Stimulated activated CD4-positive, alpha-beta T cell treated with anti-CD3 and anti-CD28 coated beads, TNF-alpha, amount 100 ng/mL, for 4 hours (primary cell): ENCODE data around the gene AIRE.
"Not testable (repeated sequence)": the region's sequence is repeated elsewhere in the genome, so short reads cannot be mapped to it uniquely, and the experiment has no call there.

ENCODE experiments used
- DNase-seq, 3 experiments: peaks; one replicate each; pipeline ENCODE4 v3.0.0-alpha.2; 2020; ENCODE audit warnings: low read depth in 3 of 3

AIRE gene

GRCh38 chr21:44337941-44338895 is 52.5 kb downstream of the AIRE start:
- DNase-seq: no peak

- peak; percentile 88 to 93 (median 90) for DNase-seq
These were observed 53.6 kb downstream of the AIRE start, which contains the start of gene CFAP410 for GRCh38 chr21:44338971-44339910. Gene CFAP410 (minus strand): TSS chr21:44339390. CDS start chr21:44339194, 196 bp downstream.

DNA sequence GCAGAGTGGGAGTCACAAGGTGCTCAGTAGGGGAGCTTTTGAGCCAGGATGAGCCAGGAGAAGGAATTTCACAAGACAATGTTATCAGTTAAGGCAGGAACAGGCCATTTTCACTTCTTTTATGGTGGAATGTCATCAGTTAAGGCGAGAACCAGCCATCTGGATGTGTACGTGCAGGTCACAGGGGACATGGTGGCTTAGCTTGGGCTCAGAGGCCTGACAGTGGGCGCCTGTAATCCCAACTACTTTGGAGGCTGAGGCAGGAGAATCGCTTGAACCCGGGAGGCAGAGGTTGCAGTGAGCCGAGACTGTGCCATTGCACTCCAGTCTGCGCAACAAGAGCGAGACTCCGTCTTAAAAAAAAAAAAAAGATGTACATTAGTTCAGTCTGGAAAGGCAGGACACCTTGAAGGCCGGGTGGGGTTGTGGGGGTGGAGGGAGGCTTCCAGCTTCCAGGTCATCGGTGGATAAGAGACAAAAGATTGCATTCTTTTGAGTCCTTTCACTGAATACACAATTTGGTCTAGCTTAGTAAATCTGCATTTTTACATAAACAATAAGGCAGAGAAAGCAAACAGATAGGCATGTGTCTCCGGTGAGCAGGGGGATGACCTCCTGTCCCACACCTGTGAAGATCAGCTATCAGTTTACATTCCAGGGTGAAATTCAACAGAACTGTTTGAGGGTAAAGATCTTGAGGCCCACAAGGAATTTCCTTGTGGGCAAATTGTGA is 56.2 kb downstream of the AIRE start:
- DNase-seq: not testable (repeated sequence)

DNA sequence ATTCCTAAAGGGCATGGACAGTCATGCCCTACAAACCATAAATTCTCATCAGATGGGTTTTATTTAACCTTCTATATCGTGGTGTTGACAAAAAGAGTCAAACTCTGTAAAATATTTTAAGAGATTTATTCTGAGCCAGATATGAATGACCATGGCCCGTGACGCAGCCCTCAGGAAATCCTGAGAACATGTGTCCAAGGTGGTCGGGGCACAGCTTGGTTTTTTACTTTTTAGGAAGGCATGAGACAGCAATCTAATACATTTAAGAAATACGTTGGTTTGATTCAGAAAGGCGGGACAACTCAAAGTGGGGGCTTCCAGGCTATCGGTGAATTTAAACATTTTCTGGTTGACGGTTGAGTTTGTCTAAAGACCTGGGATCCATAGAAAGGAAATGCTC is 57.3 kb downstream of the AIRE start:
- not testable (repeated sequence) for DNase-seq

DNA sequence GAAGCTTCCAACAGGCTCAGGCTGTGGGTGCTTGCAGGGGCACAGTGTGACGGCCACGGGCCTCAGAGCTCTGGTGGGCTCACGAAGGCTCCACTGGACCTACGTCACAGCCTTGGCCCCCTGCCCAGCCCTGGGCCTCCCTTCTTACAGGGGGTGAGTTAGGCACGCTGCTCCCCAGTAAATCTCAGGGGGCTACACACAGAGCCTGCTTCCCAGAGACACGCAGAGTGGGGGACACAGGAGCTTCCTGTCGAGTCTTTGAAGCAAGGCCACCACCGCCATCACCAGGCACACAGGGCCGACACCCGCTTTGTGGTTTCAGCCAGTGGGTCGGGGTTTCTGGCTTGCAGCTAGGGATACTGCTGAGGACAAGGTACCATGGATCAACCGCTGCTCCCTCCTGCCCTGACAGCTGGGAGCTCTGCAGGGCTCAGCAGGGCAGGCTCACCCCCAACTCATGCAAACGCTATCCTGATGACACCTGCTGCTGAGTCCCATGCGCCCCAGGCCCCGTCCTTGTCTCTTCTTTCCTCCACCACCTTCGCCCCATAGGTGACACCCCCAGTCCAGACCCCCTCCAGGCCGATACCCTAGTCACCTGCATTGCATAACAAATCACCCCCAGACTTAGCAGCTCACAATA is 59.0 kb downstream of the AIRE start:
- DNase-seq: no peak

DNA sequence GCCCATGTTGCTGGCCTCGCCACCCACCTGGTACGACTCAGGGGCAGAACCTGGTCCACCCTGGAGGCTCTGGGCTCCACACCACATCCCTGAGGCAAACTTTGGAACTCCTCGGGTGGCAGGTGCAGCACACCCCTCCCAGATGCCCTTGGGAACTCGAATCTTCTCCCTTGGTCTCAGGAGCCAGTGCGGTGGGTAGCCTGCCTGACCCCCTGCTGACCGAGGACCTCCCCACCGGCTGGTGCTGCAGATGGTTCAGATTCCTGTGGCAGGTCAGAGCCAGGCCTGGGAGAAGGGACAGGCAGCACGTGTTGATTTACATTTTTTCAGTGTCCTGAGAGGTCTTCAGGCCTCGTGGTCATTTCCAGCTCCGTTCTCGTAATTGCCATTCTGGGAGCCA is 59.8 kb downstream of the AIRE start:
- DNase-seq: no peak

GRCh38 chr21:44347911-44348451 is 62.3 kb downstream of the AIRE start:
- no peak for DNase-seq
